ENCODE measurements around the gene AFF1.

AFF1 gene

GRCh38 chr4:86934771-86935565 is at the start of gene AFF1:
Gene AFF1, plus strand, starts transcription at chr4:86935011. Its CDS starts 13,523 bp downstream, at chr4:86948534.
- no peak for FAIRE-seq

GRCh38 chr4:86890790-86891189 is 44.0 kb upstream of the AFF1 start:
- no peak for FAIRE-seq

GRCh38 chr4:86891762-86892635 is 42.8 kb upstream of the AFF1 start, which contains the start of gene C4orf36:
Gene C4orf36, minus strand, starts transcription at chr4:86892422. Its CDS starts 902 bp downstream, at chr4:86891520.
- FAIRE-seq = no peak

- no peak for FAIRE-seq
These were observed 42.2 kb upstream of the AFF1 start for GRCh38 chr4:86892636-86892960.

GRCh38 chr4:86893136-86893535 is 41.7 kb upstream of the AFF1 start:
- FAIRE-seq = no peak

- FAIRE-seq = no peak
These were observed 40.4 kb upstream of the AFF1 start for GRCh38 chr4:86894455-86894854.

GRCh38 chr4:86895692-86896488 is 38.9 kb upstream of the AFF1 start:
- peak; percentile 93 for FAIRE-seq

- FAIRE-seq = no peak
These were observed 38.2 kb upstream of the AFF1 start for GRCh38 chr4:86896596-86896995.

GRCh38 chr4:86898562-86898961 is 36.2 kb upstream of the AFF1 start:
- FAIRE-seq = no peak

- no peak for FAIRE-seq
These were observed 32.9 kb upstream of the AFF1 start for GRCh38 chr4:86901864-86902263.

- FAIRE-seq = no peak
These were observed 26.6 kb upstream of the AFF1 start for GRCh38 chr4:86908251-86908657.

- no peak for FAIRE-seq
These were observed 25.1 kb upstream of the AFF1 start for GRCh38 chr4:86909546-86910295.

- FAIRE-seq = no peak
These were observed 24.4 kb upstream of the AFF1 start for GRCh38 chr4:86910369-86910768.

GRCh38 chr4:86910820-86911684 is 23.8 kb upstream of the AFF1 start:
- FAIRE-seq = no peak

- FAIRE-seq = no peak
These were observed 18.4 kb upstream of the AFF1 start for GRCh38 chr4:86916392-86916791.

- no peak for FAIRE-seq
These were observed 17.4 kb upstream of the AFF1 start for GRCh38 chr4:86917212-86918039.

GRCh38 chr4:86918539-86919072 is 16.2 kb upstream of the AFF1 start:
- FAIRE-seq = no peak

- FAIRE-seq = no peak
These were observed 15.1 kb upstream of the AFF1 start for GRCh38 chr4:86919561-86920223.

GRCh38 chr4:86921608-86922252 is 13.1 kb upstream of the AFF1 start:
- FAIRE-seq = no peak
